K562 (cell line): ENCODE results near the gene EEA1. TPM values are rescaled to one million over a fixed set of nuclear protein-coding genes. Genes with fewer than 3 reads are reported as not detected.
"Not testable (repeated sequence)": the region's sequence is repeated elsewhere in the genome, so short reads cannot be mapped to it uniquely, and the experiment has no call there.

ENCODE experiments used
- ATAC-seq: fragments of 200-7000 bp; cut with Tn5 transposase; 3 replicates; pipeline ENCODE4 v1.9.1; 2020; ENCODE audit warnings: moderate library complexity
- BruUV-seq: library from RNA; stranded (reverse); fragments of 400-500 nt; replicated peaks from 2 replicates; lab custom pipeline; 2021; lab: Mats Ljungman, UMichigan
- CTCF ChIA-PET: fragments of 300-600 bp; formaldehyde crosslinking; extraction: SDS; loops from one replicate; lab custom pipeline; 2021; ENCODE audit warnings: low intra/inter-chr PET ratio; lab: Yijun Ruan, JAX
- POLR2A ChIA-PET: fragments of 300-600, 350-650 bp; sonication (Branson Sonifier 250); formaldehyde crosslinking; extraction: SDS; loops from one replicate; lab custom pipeline; 2021; ENCODE audit warnings: antibody characterized with exemption, inconsistent platforms; lab: Yijun Ruan, JAX
- DNase-seq, 4 experiments: peaks; one replicate each; pipeline versions ENCODE4 v3.0.0 to v3.0.0-alpha.2; 2011 to 2018; ENCODE audit warnings: low spot score in 3 of 4, mixed read lengths in 3 of 4; ENCODE audit errors: extremely low read depth in 1 of 4
- FAIRE-seq: peaks from 2 replicates; lab custom pipeline; 2011; peaks lifted over from hg19 to GRCh38; lab: Jason Lieb, UNC
- H2AFZ ChIP-seq: 2 replicates; pipeline ENCODE4 v1.6.0; 2011; ENCODE audit warnings: low read depth, low read length, control low read depth, inconsistent platforms
- H3K27ac ChIP-seq: fragments of 200-600 bp; 3 replicates; pipeline ENCODE4 v1.8.0; 2011; ENCODE audit warnings: low read depth, mild to moderate bottlenecking, control low read depth, inconsistent platforms, low read length, moderate library complexity, mixed read lengths; ENCODE audit errors: extremely low read depth
- H3K27me3 ChIP-seq, 2 experiments: fragments of 300-600 bp in 1 of 2; 2 replicates in 1 of 2; 3 replicates in 1 of 2; pipeline versions ENCODE4 v1.6.0 to v1.8.0; 2011; ENCODE audit warnings: inconsistent platforms in 2 of 2, low read length in 2 of 2, mild to moderate bottlenecking in 1 of 2, mixed read lengths in 1 of 2, moderate library complexity in 1 of 2; ENCODE audit not compliant: control insufficient read depth in 2 of 2, insufficient read depth in 2 of 2
- H3K36me3 ChIP-seq: fragments of 300-600 bp; 3 replicates; pipeline ENCODE4 v1.8.0; 2011; ENCODE audit warnings: mild to moderate bottlenecking, low read length, inconsistent platforms; ENCODE audit not compliant: control insufficient read depth, insufficient read depth
- H3K4me1 ChIP-seq, 2 experiments: fragments of 200-600 bp in 1 of 2; replicated peaks in 1 of 2; 2 replicates in 1 of 2; 3 replicates in 1 of 2; pipeline versions ENCODE4 v1.5.1 to v1.8.0; 2011; ENCODE audit warnings: inconsistent platforms in 2 of 2, low read length in 2 of 2, mild to moderate bottlenecking in 1 of 2, mixed read lengths in 1 of 2, moderate library complexity in 1 of 2; ENCODE audit not compliant: control insufficient read depth in 2 of 2, insufficient read depth in 2 of 2
- H3K4me2 ChIP-seq: 2 replicates; pipeline ENCODE4 v1.6.1; 2011; ENCODE audit warnings: low read length, control low read depth, inconsistent platforms, mixed read lengths; ENCODE audit not compliant: insufficient read depth
- H3K4me3 ChIP-seq: fragments of 200-600 bp; sonication (generic), shearing (Covaris generic); 2 replicates; pipeline ENCODE4 v1.5.1; 2016; ENCODE audit warnings: control low read depth, inconsistent platforms
- H3K79me2 ChIP-seq: fragments of 200-600 bp; 3 replicates; pipeline ENCODE4 v1.8.0; 2011; ENCODE audit warnings: low read length, inconsistent platforms; ENCODE audit not compliant: control insufficient read depth, insufficient read depth
- H3K9ac ChIP-seq, 2 experiments: 2 replicates each; pipeline versions ENCODE4 v1.6.0 to v1.6.1; 2011; ENCODE audit warnings: low read depth in 2 of 2, low read length in 2 of 2, control low read depth in 1 of 2, inconsistent platforms in 1 of 2, mild to moderate bottlenecking in 1 of 2, mixed read lengths in 1 of 2; ENCODE audit not compliant: insufficient read depth in 1 of 2
- H3K9me1 ChIP-seq: one replicate; pipeline ENCODE4 v1.6.0; 2011; ENCODE audit warnings: inconsistent platforms, mild to moderate bottlenecking, low read length, moderate library complexity; ENCODE audit not compliant: control insufficient read depth, insufficient read depth
- H3K9me3 ChIP-seq: replicated peaks from 2 replicates; pipeline ENCODE4 v1.5.1; 2011; ENCODE audit warnings: low read depth, low read length, inconsistent platforms; ENCODE audit not compliant: control insufficient read depth, insufficient read depth
- H4K20me1 ChIP-seq: replicated peaks from 2 replicates; pipeline ENCODE4 v1.6.1; 2011; ENCODE audit warnings: low read length, inconsistent platforms, mixed read lengths; ENCODE audit not compliant: control insufficient read depth, insufficient read depth
- GTF2E2 ChIP-seq: fragments of 200-800 bp; sonication (Bioruptor generic); IDR thresholded peaks from 2 replicates; pipeline ENCODE4 v1.6.1; 2016; ENCODE audit warnings: missing genetic modification characterization, missing compliant biosample characterization
- MEF2A ChIP-seq: IDR thresholded peaks from 2 replicates; pipeline ENCODE4 v1.6.1; 2011; ENCODE audit warnings: low read depth, mild to moderate bottlenecking, low read length, moderate library complexity; ENCODE audit not compliant: control insufficient read depth
- ZNF146 ChIP-seq: IDR thresholded peaks from one replicate; pipeline ENCODE4 v1.6.1; 2018; ENCODE audit warnings: missing compliant biosample characterization; ENCODE audit not compliant: unreplicated experiment
- ZNF282 ChIP-seq: sonication (generic); formaldehyde crosslinking; IDR thresholded peaks from 2 replicates; pipeline ENCODE4 v1.8.1; 2023; ENCODE audit warnings: missing genetic modification reagents
- ZNF311 ChIP-seq: fragments of 250-450 bp; sonication (Bioruptor Pico); IDR thresholded peaks from 2 replicates; pipeline ENCODE4 v1.4.0; 2020; ENCODE audit warnings: mild to moderate bottlenecking, moderate library complexity
- WGBS: fragments of 100-300 bp; shearing (Covaris generic); methylation state at CpG from one replicate; pipeline ENCODE4 v1.1.6; 2016; ENCODE audit warnings: low coverage, mixed read lengths; ENCODE audit not compliant: insufficient coverage; ENCODE audit errors: missing lambda C conversion rate; 5-methylcytosine and 5-hydroxymethylcytosine counted together
- in situ Hi-C: fragments of 300-500 bp; cut with MboI; formaldehyde crosslinking; loops from 4 replicates; pipeline ENCODE4 v1.15.0; 2018; ENCODE audit warnings: inconsistent platforms, mixed read lengths
- intact Hi-C: fragments of 100-400 bp; cut with micrococcal nuclease; formaldehyde crosslinking; loops from 2 replicates; pipeline ENCODE4 v1.14.2; 2022
- polyA plus RNA-seq, 8 experiments: library from polyadenylated mRNA; depleted of rRNA in 4 of 8; stranded (reverse) in 5 of 8; unstranded in 3 of 8; fragments of >200 nt; fragmentation: Nextera tagmentation in 2 of 8; fragmentation: Illumina TruSeq in 1 of 8; extraction: Ambion mirVana in 2 of 8; extraction: Trizol in 1 of 8; gene quantifications; 2 replicates each; pipeline versions ENCODE4 v1.2.1 to v1.2.3, GENCODE V29; 2011 to 2014; ENCODE audit warnings: inconsistent platforms in 1 of 8, missing spikeins in 1 of 8
- total RNA-seq, 7 experiments: library from RNA; depleted of rRNA in 6 of 7; stranded (reverse); fragments of >200 nt in 6 of 7; fragmentation: Illumina TruSeq in 2 of 7; extraction: Trizol in 2 of 7; gene quantifications; 2 replicates each; pipeline versions ENCODE4 v1.2.1 to v1.2.3, GENCODE V29; 2011 to 2021; ENCODE audit warnings: low replicate concordance in 1 of 7
- TF ChIP-seq, protein P1 (sequence below): fragments of 450-650 bp; IDR thresholded peaks from 2 replicates; pipeline ENCODE4 v1.6.1; 2016; ENCODE audit warnings: antibody characterized with exemption

EEA1 gene
- total and polyA plus RNA-seq, 9 of the 15 experiments (the other 6 are each of a cell fraction or from before 2014, with no cell fraction given) = 3.5 to 17.1 (median 7.5) TPM

DNA sequence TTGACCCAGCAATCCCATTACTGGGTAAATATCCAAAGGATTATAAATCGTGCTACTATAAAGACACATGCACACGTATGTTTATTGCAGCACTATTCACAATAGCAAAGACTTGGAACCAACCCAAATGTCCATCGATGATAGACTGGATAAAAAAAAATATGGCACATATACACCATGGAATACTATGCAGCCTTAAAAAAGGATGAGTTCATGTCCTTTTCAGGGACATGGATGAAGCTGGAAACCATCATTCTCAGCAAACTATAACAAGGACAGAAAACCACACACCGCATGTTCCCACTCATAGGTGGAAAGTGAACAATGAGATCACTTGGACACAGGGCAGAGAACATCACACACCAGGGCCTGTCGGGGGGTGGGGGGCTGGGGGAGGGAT lies 134.7 kb downstream of the EEA1 start:
- H3K27me3 ChIP-seq, H3K79me2 ChIP-seq, H3K9me1 ChIP-seq, H3K4me1 ChIP-seq, H3K9me3 ChIP-seq, BruUV-seq, H3K4me3 ChIP-seq, H3K27ac ChIP-seq, H3K4me2 ChIP-seq, POLR2A ChIA-PET: not testable (repeated sequence)
- H3K36me3 ChIP-seq = peaks cover 21% of the 10 kb centered on the region; the same call in 2 of the 3 replicates
- TF ChIP-seq ZNF146 (CRISPR knock-in tag) = peak; percentile 78
- TF ChIP-seq, all 486 proteins: peak for 1; not testable (repeated sequence) for 485
- DNase-seq, H2AFZ ChIP-seq, CTCF ChIA-PET, intact Hi-C loops, H3K9ac ChIP-seq, ATAC-seq, H4K20me1 ChIP-seq, FAIRE-seq: not testable (repeated sequence)
- in situ Hi-C loops = loop anchor here (25.0 kb wide), 2 partner anchors 618 to 1318 kb away; no protein-coding TSS in a partner anchor
- 98% methylated on average over 5 of the region's 5 CpGs for WGBS

GRCh38 chr12:92786045-92786444 lies 143.1 kb downstream of the EEA1 start:
- no peak overlapping the region for H3K4me2 ChIP-seq
- H3K4me1 ChIP-seq = no peaks in the 10 kb centered on the region
- FAIRE-seq = no peak
- no peaks in the 10 kb centered on the region for H4K20me1 ChIP-seq
- H3K9me3 ChIP-seq = no peaks in the 10 kb centered on the region
- CTCF ChIA-PET = interaction anchor here (0.6 to 0.8 kb wide), 3 partner anchors 1198 to 1316 kb away, joined by 3 read pairs; no protein-coding TSS in a partner anchor
- no peak overlapping the region for H3K27ac ChIP-seq
- no TSS peak for BruUV-seq
- no peaks in the 10 kb centered on the region for H3K27me3 ChIP-seq
- ATAC-seq = no peak
- in situ Hi-C loops (loop anchor here (25.0 kb wide), 2 partner anchors 626 to 1326 kb away; no protein-coding TSS in a partner anchor), intact Hi-C loops (loop anchor here (5.0 to 10.0 kb wide), 4 partner anchors 141 to 631 kb away; partner anchors contain the start of gene EEA1)
- POLR2A ChIA-PET = interaction anchor here (0.7 to 1.4 kb wide), 3 partner anchors 13 to 45 kb away, joined by 3 to 4 read pairs (median 4); no protein-coding TSS in a partner anchor
- no peak overlapping the region for H2AFZ ChIP-seq
- H3K9ac ChIP-seq = no peak overlapping the region
- no peaks in the 10 kb centered on the region for H3K79me2 ChIP-seq
- no peak for DNase-seq
- TF ChIP-seq GTF2E2 (tag) = no peak
- TF ChIP-seq ZNF282 (CRISPR knock-in tag) = no peak
- no peak for TF ChIP-seq ZNF311 (CRISPR knock-in tag)
- TF ChIP-seq, protein P1, sequence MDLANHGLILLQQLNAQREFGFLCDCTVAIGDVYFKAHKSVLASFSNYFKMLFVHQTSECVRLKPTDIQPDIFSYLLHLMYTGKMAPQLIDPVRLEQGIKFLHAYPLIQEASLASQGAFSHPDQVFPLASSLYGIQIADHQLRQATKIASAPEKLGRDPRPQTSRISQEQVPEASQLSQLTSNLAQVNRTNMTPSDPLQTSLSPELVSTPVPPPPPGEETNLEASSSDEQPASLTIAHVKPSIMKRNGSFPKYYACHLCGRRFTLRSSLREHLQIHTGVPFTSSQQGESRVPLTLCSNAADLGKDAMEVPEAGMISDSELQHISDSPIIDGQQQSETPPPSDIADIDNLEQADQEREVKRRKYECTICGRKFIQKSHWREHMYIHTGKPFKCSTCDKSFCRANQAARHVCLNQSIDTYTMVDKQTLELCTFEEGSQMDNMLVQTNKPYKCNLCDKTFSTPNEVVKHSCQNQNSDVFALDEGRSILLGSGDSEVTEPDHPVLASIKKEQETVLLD = no peak
- 0 out of 2 replicates have a peak, but pooled peaks have one; percentile 17 for TF ChIP-seq MEF2A
- WGBS = 64% methylated on average over 1 of the region's 1 CpG
- H3K36me3 ChIP-seq = peaks cover 20% of the 10 kb centered on the region; the same call in 2 of the 3 replicates
- no peaks in the 10 kb centered on the region for H3K9me1 ChIP-seq
- no peak overlapping the region for H3K4me3 ChIP-seq
